GM18499 (cell line): Measurements from ENCODE around the gene CDK17.
"Not testable (repeated sequence)": the region's sequence is repeated elsewhere in the genome, so short reads cannot be mapped to it uniquely, and the experiment has no call there.

Experiments
- ATAC-seq: cut with Tn5 transposase; IDR thresholded peaks from one replicate; pipeline ENCODE4 v1.9.1; 2021; ENCODE audit warnings: moderate number of reproducible peaks; ENCODE audit not compliant: insufficient read depth, unreplicated experiment

Gene CDK17

DNA sequence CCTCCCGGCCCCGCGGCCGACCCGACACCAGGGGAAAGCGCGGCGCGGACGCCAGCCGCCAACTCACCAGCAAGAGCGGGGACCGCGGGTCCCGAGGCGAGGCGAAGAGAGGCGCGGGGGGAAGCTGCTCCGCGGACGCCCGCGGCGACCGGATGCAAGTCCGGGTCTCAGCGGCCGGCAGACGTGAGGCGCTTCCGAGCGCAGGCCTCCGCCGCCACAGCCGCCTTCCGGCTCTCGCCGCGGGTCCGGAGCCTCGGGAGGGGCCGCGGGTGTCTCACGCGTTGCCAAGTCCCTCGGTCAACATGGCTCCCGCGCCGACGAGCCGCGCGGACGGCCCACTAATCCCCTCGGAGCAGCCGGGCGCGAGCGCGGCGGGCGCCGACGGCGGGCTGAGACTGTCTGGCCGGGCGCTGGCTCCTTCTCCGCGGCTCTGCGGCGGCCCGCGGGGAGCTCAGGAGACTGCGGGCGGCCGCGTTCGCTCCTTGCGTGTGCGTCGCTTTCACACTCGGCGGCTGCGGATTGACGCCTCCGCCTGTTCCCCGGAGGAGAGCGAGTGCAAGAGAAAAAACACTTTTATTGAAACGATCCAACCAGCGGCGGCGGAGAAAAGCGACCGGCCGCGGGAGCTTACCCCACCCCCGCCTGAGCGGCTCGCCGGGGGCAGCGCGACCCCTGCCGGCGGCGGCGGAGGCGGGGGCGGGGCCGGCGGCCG, at the start of gene CDK17:
CDK17 (minus strand) TSS at position 521 of the 712 bp plus-strand sequence. CDS start 65,603 bp downstream, outside the sequence.
- ATAC-seq = peak; percentile 23

DNA sequence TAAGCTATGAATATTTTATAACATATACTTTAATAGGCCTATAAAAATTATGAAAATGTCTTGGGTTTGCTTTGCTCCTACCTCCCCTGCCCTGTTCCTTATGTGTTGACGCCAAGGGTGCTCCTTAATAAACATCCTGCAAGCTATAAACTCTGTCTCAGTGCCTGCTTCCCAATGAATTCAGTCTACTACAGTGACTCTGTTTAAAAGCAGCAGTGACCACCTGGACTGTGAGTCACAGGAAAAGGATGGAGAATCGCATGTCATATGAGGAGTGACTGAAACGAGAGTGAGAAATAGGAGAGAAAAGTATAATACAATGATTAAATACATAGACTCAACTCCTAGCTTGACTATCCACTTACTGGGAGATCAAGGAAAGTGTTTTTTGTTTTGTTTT, 48.1 kb upstream of the CDK17 start:
- ATAC-seq = no peak

DNA sequence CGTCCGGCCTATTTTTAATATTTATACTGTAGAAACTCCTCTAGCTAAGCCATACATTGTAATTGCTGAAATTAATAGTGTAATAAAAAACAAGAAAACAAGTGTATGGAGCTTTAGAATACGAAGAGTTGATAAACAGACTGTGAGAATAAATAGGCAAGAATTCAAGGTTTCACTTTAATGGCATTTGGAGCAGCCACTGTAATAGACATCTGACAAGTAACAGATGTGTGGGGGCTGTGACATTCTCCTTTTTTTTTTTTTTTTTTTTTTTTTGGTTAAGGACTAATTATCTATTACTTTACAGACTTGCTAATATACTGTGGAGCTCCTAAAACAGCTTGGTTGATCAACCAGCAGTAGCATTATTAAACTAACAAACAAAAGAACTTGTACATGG, 47.0 kb upstream of the CDK17 start:
- ATAC-seq = no peak

DNA sequence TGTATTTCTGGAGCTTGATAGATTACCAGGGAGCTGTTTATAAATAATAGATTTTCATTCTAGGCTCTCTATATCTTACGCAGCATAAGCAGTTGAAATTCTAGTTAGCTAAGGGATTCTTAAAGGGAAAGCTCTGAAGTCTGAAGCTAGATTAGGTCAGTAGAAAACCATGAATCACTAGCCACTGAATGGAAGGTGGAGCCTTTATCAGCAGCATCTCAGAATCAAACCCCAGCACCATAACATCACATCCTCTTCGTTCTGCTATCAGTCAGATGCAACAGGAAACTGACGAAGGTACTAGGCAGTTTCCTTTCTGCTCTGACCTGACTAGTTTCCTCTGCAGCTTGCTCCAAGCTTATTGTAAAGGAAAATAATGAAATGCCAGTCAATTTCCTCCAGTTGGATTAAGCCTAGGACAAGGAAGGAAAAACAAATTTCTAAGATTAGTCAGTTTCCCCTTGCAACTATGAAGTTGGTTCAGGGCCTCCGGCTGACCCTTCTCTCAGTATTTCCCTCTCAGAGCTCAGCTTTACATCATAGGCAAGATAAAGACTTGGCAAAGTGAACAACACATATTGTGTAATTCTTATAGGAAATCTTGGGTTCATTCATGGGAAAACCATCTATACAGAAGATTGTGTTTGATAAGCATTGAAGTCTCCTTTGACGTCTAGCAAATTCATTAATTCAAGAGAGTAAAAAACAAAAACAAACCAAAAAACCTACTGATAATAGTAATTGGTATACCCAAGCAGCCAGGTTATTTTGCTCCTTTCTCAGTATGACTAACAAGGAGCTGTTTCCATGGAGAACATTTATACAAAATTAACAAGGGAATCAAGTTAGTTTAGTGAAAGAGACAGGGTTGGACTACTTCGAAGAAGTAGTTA, 45.7 kb upstream of the CDK17 start:
- peak; percentile 92 for ATAC-seq

DNA sequence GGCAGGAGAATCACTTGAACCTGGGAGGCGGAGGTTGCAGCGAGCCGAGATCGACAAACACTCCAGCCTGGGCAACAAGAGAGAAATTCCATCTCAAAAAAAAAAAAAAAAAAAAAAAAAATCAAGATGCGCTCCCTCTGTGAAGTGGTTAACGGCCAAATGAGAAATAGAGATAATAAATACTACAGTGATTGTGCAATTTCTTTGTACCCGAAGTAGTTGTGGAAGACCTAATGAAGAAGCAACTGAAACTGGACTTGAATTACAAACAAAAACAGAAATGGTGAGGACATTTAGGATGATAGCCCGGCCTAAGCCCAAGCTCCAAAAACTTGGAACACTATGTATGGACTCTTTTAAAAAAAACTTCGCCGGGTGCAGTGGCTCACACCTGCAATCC, 44.2 kb upstream of the CDK17 start:
- no peak for ATAC-seq

DNA sequence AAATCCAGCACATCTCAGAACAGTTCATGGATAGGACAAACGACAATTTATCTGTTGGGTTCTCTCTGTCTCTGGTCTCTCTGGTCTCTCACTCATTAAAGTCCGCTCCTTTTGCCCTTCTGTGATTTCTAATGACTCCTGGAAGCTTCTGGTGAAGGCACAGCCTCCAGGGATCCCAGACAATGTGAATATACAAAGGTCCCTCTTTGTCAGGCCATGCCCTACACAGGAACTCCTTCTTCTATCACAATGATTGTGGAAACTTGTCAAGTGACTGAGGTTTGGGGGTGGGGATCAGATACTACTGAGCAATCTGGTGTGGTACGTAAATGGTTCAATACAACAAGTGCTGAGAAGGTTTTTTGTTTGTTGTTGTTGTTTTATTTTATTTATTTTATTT, 42.7 kb upstream of the CDK17 start:
- ATAC-seq = no peak

DNA sequence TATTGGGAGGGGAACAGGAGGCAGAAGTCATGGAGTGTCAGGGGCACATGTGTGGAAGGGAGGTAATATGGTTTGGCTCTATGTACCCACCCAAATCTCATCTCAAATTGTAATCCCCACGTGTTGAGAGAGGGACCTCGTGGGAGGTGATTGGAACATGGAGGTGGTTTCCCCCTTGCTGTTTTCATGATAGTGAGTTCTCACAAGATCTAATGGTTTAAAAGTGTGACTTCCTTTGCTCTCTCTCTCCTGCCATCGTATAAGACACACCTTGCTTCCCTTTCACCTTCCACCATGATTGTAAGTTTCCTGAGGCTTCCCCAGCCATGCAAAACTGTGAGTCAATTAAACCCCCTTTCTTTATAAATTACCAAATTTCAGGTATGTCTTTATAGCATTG, 41.6 kb upstream of the CDK17 start:
- ATAC-seq = no peak

DNA sequence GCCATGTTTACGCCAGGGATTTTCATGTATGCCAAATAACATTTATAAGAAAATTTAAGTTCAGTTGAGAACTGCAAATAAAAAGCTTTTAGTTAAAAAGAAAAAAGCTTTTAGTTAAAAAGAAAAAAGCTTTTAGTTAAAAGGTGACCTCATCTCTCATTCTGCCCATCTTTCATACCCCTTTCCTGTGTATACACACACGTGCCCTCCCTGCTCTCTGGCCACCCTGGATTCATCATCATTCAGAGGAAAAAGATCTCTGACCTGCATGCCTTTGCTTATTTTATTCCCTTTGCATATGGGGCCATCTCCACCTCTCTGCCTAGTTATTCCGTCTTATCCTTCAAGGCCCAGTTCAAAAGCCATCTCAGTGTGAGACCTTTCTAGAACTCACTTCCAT, 38.1 kb upstream of the CDK17 start:
- ATAC-seq = no peak

DNA sequence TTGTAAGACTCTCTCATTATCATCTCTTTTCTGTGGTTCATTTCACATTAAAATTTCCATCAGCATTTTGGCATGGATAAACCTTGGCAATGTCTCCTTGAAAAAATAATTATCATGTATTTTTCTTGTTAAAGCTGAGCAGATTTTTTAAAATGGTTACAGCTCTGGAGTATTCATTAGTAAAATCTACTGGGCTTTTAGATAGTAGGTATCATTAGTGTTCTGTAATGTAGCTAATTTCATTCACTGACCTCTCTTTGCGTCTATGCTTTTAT, 36.9 kb upstream of the CDK17 start:
- no peak for ATAC-seq

DNA sequence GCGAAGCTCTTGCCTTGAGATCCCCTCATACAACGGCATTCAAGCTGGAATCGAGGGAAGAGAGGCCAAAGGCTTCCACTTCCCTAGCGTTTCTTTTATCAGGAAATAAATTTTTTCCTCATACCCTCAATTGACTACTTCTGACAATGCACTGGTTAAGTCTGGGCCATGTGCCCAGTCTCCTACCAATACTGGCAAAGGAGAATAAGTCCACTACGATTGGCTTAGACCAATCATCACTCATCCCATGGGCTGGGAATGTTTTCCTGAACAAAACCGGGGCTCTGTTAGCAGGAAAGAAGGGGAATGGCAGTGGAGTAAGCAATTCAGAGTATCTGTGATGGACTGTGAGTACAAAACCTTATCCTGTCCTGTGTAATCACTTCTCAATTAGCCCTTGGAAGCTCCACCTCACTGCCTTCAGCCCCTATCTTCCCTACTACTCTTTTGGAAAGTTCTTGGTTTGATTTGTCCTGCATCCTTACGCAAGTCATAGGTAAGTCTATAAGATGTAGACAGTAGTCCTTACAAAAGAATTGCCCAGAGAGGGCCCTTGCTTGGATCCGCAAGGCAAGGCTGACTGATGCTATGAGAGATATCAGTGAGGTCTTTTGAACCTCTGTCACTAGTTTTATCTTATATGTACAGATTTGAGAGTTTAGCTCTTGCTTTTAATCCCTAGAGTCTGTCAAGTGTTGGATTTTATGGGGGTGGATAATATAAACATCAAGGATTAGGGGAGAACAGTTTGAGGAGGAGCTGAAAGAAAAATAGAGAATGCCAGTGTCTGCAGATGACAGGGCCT, 36.3 kb upstream of the CDK17 start:
- ATAC-seq = no peak

DNA sequence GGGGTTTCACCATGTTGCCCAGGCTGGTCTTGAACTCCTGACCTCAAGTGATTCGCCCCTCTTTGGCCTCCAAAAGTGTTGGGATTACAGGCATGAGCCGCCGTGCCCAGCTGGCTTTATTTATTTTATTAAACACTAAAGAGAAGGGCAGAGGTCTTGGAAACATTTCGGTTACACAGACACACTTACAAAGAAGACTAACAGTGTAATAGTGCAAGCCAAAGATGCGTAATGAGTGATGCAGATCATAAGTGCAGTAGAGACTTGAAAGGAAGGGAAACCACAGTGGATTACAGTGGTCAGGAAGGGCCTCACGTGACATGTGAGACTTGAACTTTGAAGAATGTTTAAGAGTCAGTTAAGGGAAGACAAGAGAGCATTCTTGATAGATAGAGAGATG, 33.9 kb upstream of the CDK17 start:
- peak; percentile 70 for ATAC-seq

DNA sequence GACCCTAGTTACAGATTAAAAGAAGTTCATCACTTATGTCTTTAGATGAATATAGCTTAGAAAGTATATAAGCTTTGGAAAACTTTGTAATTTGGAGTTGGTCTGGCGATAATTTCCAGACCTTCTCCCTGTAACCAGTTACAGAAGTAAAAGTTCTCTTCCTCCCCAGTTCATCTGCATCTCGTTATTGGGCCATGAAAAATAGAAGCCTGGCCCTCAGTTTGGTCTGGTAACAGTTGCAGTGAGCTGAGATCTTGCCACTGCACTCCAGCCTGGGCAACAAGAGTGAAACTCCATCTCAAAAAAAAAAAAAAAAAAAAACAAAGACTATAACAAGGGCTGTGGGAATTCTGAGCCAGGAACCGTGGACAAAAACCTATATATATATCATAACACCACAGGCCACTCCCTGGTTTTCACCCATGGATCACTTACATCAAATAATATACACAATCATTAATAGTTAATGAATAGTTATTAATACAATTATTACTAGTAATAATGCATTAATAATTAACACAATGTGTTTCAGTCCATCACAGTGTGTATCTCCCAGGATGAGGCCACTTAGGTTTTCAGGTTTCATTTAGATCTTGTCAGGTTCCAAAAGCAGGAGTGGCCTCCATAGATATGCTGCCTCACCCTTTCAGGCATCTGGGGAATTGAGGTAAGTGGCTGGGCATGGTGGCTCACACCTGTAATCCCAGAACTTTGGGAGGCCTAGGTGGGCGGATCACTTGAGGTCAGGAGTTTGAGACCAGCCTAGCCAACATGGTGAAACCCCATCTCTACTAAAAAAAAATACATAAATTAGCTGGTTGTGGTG, 32.5 kb upstream of the CDK17 start:
- not testable (repeated sequence) for ATAC-seq

DNA sequence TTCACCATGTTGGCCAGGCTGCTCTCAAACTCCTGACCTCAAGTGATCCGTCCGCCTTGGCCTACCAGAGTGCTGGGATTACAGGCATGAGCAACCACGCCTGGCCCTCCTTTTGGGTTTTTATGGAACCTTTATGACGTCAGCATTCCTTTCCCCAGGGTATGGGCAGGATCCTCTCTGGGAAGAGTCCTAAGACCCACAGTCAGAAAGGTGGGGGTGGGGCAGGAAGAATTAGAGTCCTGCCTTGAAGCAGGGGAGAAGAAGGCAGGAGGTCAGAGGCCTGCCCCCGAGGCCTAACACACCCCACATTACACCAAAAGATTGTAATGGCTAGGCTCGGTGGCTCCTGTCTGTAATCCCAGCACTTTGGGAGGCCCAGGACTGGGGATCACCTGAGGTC, 30.8 kb upstream of the CDK17 start:
- ATAC-seq = no peak

DNA sequence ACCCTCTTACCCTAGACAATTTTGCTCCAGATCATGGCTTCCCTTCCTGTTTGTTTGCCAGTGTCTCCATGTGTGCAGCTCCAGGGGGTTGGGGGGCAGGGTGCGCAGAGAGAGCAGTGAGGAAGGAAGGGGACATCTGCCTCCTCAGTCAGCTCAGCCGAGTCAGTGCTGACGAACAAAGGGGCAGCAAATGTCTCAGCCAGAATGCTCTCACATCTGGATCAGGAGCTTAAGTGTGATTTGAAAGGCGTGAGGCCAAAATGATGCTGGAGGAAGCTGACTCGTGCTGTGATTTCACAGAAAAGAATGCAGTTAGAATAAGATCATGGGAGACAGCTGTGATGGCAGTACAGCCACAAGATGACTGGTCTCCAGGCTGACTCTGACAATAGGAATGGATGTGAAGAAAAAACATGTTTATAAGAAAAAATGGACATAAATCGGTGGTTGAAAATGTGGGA, 27.1 kb upstream of the CDK17 start:
- ATAC-seq = no peak

DNA sequence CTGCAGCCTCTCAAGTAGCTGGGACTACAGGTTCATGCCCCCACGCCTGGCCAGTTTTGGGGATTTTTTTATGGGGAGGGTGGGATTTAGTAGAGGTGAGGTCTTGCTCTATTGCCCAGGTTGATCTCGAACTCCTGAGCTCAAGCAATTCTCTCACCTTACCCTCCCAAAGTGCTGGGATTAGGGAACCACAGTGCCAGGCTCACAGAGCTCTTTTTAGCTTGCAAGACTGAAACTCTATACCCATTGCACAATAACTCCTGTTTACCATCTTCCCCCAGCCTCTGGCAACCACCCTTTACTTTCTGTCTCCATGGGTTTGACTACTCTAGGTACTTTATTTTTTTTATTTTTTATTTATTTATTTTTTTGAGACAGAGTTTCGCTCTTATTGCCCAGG, 25.7 kb upstream of the CDK17 start:
- ATAC-seq = no peak

DNA sequence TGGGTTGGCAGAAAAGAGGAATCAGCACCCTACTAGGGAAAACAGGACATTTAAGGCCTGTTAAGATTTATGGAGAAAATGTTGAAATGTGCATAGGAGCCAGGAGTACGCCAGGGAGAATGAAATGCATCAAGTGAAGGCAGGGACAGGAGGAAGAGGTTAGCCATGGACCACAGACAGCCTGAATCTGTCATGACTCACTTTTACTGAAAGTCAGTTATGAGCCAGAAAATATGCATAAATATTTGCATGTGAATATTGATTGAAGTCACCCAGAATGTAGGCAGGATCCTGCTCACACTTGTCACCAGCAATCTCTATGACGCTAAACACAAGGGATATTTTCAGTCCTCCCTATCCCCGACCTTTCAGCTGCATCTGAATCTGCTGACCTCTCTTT, 25.1 kb upstream of the CDK17 start:
- ATAC-seq = peak; percentile 77

DNA sequence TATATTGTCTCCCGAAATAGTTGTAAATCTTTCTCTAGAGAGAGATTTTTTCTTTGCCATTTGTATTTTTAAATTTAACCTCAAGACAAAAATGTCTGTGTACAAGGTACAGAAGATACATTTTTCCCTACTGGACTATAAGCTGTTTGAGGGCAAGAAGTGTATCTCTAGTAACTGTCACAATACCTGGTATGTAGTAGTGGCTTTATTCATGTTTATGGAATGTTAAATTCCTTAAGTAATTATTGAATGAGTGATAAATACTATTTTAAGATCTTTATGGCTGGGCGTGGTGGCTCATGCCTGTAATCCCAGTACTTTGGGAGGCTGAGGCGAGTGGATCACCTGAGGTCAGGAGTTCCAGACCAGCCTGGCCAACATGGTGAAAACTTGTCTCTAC, 24.4 kb upstream of the CDK17 start:
- no peak for ATAC-seq

DNA sequence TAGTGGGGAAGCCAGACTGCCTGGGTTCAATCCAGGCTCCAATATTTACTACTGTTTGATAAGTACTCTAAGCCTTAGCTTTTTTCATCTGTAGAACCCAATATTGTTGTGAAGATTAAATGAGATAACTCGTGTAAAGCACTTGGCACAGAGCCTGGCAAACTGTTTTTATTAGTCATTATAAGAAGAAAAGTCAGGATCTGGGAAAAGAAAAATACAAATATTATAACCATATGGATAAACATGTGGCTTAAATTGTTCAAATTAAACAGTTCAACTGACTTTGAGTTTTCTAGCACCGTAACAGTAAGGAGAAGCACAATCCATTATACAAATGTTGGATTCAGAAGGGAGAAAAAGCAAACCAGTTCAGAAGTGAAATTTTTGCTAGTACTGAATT, 22.0 kb upstream of the CDK17 start:
- no peak for ATAC-seq

DNA sequence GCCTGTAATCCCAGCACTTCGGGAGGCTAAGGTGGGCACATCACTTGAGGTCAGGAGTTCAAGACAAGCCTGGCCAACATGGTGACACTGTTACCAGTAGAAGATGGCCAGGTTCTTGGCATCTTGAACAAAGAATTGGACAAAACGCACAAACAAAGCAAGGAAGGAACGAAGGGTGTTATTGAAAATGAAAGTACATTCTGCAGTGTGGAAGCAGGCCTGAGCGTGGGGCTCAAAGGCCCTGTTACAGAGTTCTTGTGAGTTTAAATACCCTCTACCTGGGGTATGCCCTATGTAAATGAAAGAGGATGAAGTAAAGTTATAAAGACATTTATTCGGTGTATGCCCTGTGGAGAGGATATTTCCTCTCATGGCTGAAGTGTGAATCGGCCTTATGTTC, 20.8 kb upstream of the CDK17 start:
- ATAC-seq = no peak

DNA sequence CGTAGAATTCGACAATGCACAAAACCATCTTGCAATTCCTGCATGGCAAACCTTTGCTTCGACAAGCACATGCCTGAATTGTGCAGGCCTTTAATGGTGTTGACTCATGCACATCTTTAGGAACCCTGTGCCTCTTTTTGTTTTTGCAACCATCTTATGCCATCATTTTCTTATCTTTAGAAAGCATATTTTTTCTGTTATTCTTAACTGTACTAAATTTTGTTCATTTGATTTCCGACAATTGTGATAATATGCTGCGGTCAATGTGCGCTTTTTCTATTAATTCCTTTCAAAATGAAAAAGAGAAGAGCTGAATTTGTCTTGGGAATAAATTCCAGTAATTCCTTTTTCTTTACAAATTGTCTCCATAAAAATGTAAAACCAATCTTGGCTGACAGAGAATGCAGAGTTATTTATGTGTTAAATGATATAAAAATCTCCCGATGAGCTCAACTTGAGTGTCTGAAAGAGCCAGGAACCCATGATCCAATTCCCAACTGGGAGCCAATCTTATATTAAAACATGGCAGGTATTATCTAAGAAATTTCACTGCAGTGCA, 20.1 kb upstream of the CDK17 start:
- ATAC-seq = no peak
